Liver (tissue), 3 donors: ENCODE results near the gene KRR1.

Experiments used
- CTCF ChIP-seq: fragments of 150-350 bp; IDR thresholded peaks from 2 replicates; pipeline ENCODE4 v1.5.1; 2017; ENCODE audit warnings: improper control_type of control experiment, low read depth, low read length; ENCODE audit not compliant: missing input control
- MAX ChIP-seq: IDR thresholded peaks from 2 replicates; pipeline ENCODE4 v1.6.1; 2016; ENCODE audit warnings: antibody characterized with exemption
- REST ChIP-seq: IDR thresholded peaks from 2 replicates; pipeline ENCODE4 v1.6.1; 2016; ENCODE audit warnings: antibody characterized with exemption, mild to moderate bottlenecking
- RXRA ChIP-seq, 2 donors: IDR thresholded peaks; 2 replicates each; pipeline ENCODE4 v1.6.1; 2017 to 2018; ENCODE audit warnings: antibody characterized with exemption in 2 of 2, mild to moderate bottlenecking in 1 of 2
- TAF1 ChIP-seq: conservative IDR thresholded peaks from 2 replicates; pipeline ENCODE4 v1.6.1; 2016; ENCODE audit warnings: antibody characterized with exemption, mild to moderate bottlenecking
- donor health status: healthy.
- donor health status: healthy.

GRCh38 chr12:75489613-75490210 lies 21.7 kb downstream of the KRR1 start:
- TF ChIP-seq CTCF (no peak), MAX (no peak), TAF1 (no peak), RXRA (IDR thresholded peaks at IDR 0.05) (no peak), REST (no peak)
